ENCODE measurements around the gene SUCLG2.

GRCh38 chr3:67400476-67400875 is 253.9 kb downstream of the SUCLG2 start:
- TF ChIP-seq CTCF (IDR thresholded peaks at IDR 0.05) (no peak), POLR2A (IDR thresholded peaks at IDR 0.05) (no peak)
